Transverse colon (tissue), 4 donors: ENCODE results near the gene CUTC.

Source experiments
- EP300 ChIP-seq: sonication (generic); formaldehyde crosslinking; IDR thresholded peaks from one replicate; pipeline ENCODE4 v1.6.1; 2017; ENCODE audit warnings: antibody characterized with exemption, low read depth
- POLR2A ChIP-seq: fragments of 450-650 bp; IDR thresholded peaks from one replicate; pipeline ENCODE4 v1.6.1; 2016; ENCODE audit warnings: antibody characterized with exemption, mild to moderate bottlenecking, moderate library complexity
- POLR2AphosphoS5 ChIP-seq, 3 donors: sonication (generic); formaldehyde crosslinking; IDR thresholded peaks; one replicate each; pipeline ENCODE4 v1.6.1; 2016; ENCODE audit warnings: antibody characterized with exemption in 3 of 3
- TF ChIP-seq, protein P1 (sequence below), 5 experiments: fragments of 200-600 bp in 3 of 5; fragments of 450-650 bp in 2 of 5; sonication (generic) in 3 of 5; IDR thresholded peaks; 1 replicate in 2 of 5; 2 replicates in 3 of 5; pipeline ENCODE4 v1.5.1; 2016 to 2017; ENCODE audit warnings: antibody characterized with exemption in 5 of 5, inconsistent platforms in 3 of 5, mild to moderate bottlenecking in 2 of 5, moderate library complexity in 1 of 5

DNA sequence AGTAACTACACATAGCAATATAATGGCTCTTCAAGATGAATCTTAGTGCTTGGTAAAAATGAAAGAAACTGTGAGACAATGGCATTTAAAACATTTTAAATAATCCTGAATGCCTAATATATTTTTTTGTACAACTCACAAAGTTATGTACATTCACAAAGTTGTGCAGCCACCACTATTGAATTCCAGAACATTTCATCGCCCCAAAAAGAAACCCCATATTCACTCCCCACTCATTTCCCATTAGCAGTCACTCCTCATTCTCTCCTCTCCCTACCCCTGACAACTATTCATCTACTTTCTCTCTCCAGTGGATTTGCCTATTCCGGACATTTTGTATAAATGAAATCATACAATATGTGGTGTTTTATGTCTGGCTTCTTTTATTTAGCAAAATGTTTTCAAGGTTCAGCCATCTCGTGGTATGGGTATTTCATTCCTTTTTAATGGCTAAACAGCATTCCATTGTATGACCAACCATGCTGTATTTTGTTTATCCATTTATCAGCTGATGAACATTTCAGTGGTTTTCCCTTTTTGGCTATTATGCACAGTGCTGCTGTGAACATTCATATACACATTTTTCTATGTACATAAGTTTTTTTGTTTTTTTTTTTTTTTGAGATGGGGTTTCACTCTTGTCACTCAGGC, 38.0 kb upstream of the CUTC start:
- TF ChIP-seq, protein P1, sequence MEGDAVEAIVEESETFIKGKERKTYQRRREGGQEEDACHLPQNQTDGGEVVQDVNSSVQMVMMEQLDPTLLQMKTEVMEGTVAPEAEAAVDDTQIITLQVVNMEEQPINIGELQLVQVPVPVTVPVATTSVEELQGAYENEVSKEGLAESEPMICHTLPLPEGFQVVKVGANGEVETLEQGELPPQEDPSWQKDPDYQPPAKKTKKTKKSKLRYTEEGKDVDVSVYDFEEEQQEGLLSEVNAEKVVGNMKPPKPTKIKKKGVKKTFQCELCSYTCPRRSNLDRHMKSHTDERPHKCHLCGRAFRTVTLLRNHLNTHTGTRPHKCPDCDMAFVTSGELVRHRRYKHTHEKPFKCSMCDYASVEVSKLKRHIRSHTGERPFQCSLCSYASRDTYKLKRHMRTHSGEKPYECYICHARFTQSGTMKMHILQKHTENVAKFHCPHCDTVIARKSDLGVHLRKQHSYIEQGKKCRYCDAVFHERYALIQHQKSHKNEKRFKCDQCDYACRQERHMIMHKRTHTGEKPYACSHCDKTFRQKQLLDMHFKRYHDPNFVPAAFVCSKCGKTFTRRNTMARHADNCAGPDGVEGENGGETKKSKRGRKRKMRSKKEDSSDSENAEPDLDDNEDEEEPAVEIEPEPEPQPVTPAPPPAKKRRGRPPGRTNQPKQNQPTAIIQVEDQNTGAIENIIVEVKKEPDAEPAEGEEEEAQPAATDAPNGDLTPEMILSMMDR (IDR thresholded peaks at IDR 0.05) = no peak
- no peak for TF ChIP-seq POLR2A
- TF ChIP-seq EP300 = no peak
- no peak for TF ChIP-seq POLR2AphosphoS5 (IDR thresholded peaks at IDR 0.05)
